NB4 (cell line): Measurements from ENCODE around the gene P4HA1.

Experiments
- DNase-seq: peaks from one replicate; pipeline ENCODE4 v3.0.0; 2010; ENCODE audit warnings: low read depth
- H3K4me3 ChIP-seq: one replicate; pipeline ENCODE4 v1.5.1; 2011; ENCODE audit warnings: mild to moderate bottlenecking, low read depth, low read length, moderate library complexity
- CTCF ChIP-seq: IDR thresholded peaks from one replicate; pipeline ENCODE4 v1.5.1; 2012; ENCODE audit warnings: low read depth, low read length
- MYC ChIP-seq: IDR thresholded peaks from 2 replicates; pipeline ENCODE4 v1.6.1; 2011; ENCODE audit warnings: low read depth, low read length
- POLR2A ChIP-seq: IDR thresholded peaks from 2 replicates; pipeline ENCODE4 v1.6.1; 2011; ENCODE audit warnings: mild to moderate bottlenecking; ENCODE audit not compliant: insufficient read length; ENCODE audit errors: extremely low read depth
- TF ChIP-seq, protein P1 (sequence below): IDR thresholded peaks from 2 replicates; pipeline ENCODE4 v1.6.1; 2011; ENCODE audit warnings: low read depth, low read length

Gene P4HA1

DNA sequence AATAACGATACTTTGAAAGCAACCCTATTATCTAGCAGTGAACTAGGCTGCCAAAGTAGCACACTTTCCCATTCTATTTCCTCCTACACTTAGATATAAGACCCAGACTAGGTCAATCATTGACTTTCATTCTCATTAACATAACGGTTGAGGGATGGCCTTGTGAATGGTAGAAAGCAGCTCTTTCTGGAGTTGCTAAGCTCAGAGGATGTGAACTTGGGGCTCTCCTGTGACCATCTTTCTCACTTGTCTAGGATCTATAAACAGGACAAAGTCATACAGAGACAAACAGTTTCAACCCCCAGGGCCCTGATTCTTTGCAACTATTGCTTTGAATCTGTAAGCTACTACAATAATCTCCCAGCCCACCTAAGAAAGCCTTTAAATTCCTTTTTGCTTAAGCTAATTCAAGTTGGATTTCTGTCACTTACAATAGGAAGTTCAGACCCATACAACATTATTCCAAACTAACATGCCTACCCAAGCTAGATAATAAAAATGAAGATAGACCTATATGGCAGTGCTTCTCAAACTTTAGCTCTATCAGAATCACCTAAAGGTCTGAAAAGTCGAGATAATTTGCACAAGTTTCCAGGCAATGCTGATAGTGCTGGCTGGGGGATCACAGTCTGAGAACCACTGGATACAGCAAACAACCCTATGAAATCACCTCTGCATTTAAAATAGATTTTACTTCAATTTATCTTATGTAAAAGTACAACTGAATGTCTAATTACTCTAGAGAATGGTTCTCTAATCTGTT is 16.7 kb downstream of the P4HA1 start:
- no peak for TF ChIP-seq POLR2A
- no peak for TF ChIP-seq CTCF
- TF ChIP-seq MYC, result no peak
- TF ChIP-seq, protein P1, sequence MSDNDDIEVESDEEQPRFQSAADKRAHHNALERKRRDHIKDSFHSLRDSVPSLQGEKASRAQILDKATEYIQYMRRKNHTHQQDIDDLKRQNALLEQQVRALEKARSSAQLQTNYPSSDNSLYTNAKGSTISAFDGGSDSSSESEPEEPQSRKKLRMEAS, result no peak
- DNase-seq, result no peak

GRCh38 chr10:73076360-73077183 is 20.1 kb downstream of the P4HA1 start:
- no peak overlapping the region for H3K4me3 ChIP-seq
- TF ChIP-seq CTCF, result no peak
- no peak for TF ChIP-seq POLR2A
- TF ChIP-seq, protein P1, result no peak
- TF ChIP-seq MYC, result no peak
- peak; percentile 28 for DNase-seq

More for the DNA sequence above, 16.7 kb downstream of the P4HA1 start:
- no peak overlapping the region for H3K4me3 ChIP-seq

GRCh38 chr10:73075829-73076228 is 20.8 kb downstream of the P4HA1 start:
- H3K4me3 ChIP-seq, result no peak overlapping the region
- TF ChIP-seq CTCF (no peak), POLR2A (no peak), MYC (no peak)
- TF ChIP-seq, protein P1, result no peak
- no peak for DNase-seq

- no peak for TF ChIP-seq POLR2A
- TF ChIP-seq, protein P1, result no peak
- TF ChIP-seq MYC, result no peak
- TF ChIP-seq CTCF, result no peak
- no peak for DNase-seq
- H3K4me3 ChIP-seq, result no peak overlapping the region
Measured at GRCh38 chr10:73073627-73074026, 23.0 kb downstream of the P4HA1 start.

GRCh38 chr10:73065441-73065840 is 31.2 kb downstream of the P4HA1 start:
- DNase-seq, result no peak
- no peak overlapping the region for H3K4me3 ChIP-seq
- TF ChIP-seq CTCF, result no peak
- TF ChIP-seq POLR2A, result no peak
- TF ChIP-seq, protein P1, result no peak
- TF ChIP-seq MYC, result no peak
